ENCODE data around the gene ETNPPL. TPM values are rescaled to one million over a fixed set of nuclear protein-coding genes. Genes with fewer than 3 reads are reported as not detected.
A peak's percentile ranks its signal among the peaks of the same experiment; 100 is the strongest.

ETNPPL gene
- not detected in 2 replicates for total RNA-seq

- Histone ChIP-seq H3K79me2 (ENCODE audit: insufficient read depth, low read length) (no peaks in the 10 kb centered on the region), H3K4me3 (ENCODE audit: insufficient read depth, low read length) (peak within 1 kb of the TSS; percentile 69), H3K4me1 (ENCODE audit: insufficient read depth, low read length) (peaks cover 12% of the 10 kb centered on the region), H3K36me3 (ENCODE audit: insufficient read depth, low read length) (no peaks in the 10 kb centered on the region), H3K4me2 (ENCODE audit: insufficient read depth, low read length) (peak within 1 kb of the TSS; percentile 86), H2AFZ (ENCODE audit: low read length) (peak within 1 kb of the TSS; percentile 70), H3K27ac (ENCODE audit: low read depth, low read length) (no peak within 1 kb of the TSS), H3K9me3 (ENCODE audit: low read depth, low read length) (no peaks in the 10 kb centered on the region), H3K27me3 (ENCODE audit: insufficient read depth, low read length) (peaks cover 34% of the 10 kb centered on the region), H4K20me1 (ENCODE audit: insufficient read depth, low read length) (no peaks in the 10 kb centered on the region)
- TF ChIP-seq, protein P1, sequence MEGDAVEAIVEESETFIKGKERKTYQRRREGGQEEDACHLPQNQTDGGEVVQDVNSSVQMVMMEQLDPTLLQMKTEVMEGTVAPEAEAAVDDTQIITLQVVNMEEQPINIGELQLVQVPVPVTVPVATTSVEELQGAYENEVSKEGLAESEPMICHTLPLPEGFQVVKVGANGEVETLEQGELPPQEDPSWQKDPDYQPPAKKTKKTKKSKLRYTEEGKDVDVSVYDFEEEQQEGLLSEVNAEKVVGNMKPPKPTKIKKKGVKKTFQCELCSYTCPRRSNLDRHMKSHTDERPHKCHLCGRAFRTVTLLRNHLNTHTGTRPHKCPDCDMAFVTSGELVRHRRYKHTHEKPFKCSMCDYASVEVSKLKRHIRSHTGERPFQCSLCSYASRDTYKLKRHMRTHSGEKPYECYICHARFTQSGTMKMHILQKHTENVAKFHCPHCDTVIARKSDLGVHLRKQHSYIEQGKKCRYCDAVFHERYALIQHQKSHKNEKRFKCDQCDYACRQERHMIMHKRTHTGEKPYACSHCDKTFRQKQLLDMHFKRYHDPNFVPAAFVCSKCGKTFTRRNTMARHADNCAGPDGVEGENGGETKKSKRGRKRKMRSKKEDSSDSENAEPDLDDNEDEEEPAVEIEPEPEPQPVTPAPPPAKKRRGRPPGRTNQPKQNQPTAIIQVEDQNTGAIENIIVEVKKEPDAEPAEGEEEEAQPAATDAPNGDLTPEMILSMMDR (IDR thresholded peaks at IDR 0.05; ENCODE audit: extremely low read depth, low read depth, low read length): no peak
- DNase-seq (ENCODE audit: insufficient read length, low spot score, missing footprints): no peak
These were observed at the start of gene ETNPPL for GRCh38 chr4:108762559-108763225. TSS of gene ETNPPL (minus strand) at chr4:108763053. CDS start at chr4:108762898, 155 bp downstream.

DNA sequence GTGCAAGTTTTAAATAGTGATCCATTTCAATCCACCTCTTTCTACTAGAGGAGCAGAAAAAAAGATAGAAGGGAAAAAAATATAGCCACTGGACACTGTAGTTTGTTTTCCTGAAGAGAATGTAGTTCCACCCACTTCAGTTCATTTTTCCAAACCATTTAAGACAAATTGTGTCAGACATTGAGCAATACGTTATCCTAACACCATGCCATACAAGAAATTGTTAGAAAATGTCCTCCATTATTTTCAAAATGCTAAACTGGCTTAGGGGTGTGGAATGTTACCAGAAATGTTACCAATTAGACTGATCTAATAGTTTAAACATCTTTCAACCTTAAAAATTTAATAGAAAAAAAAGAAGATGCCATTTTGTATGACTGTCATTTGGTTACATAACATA, 48.6 kb upstream of the ETNPPL start:
- H3K9me3 ChIP-seq (ENCODE audit: low read depth, low read length): no peaks in the 10 kb centered on the region
- TF ChIP-seq, protein P1 (IDR thresholded peaks at IDR 0.05; ENCODE audit: extremely low read depth, low read depth, low read length): no peak
- no peak overlapping the region for H2AFZ ChIP-seq (ENCODE audit: low read length)
- no peaks in the 10 kb centered on the region for H3K4me1 ChIP-seq (ENCODE audit: insufficient read depth, low read length)
- H4K20me1 ChIP-seq (ENCODE audit: insufficient read depth, low read length): no peaks in the 10 kb centered on the region
- peaks cover 3% of the 10 kb centered on the region for H3K27me3 ChIP-seq (ENCODE audit: insufficient read depth, low read length)
- H3K36me3 ChIP-seq (ENCODE audit: insufficient read depth, low read length): no peaks in the 10 kb centered on the region
- no peaks in the 10 kb centered on the region for H3K79me2 ChIP-seq (ENCODE audit: insufficient read depth, low read length)
- H3K4me3 ChIP-seq (ENCODE audit: insufficient read depth, low read length): no peak overlapping the region
- H3K27ac ChIP-seq (ENCODE audit: low read depth, low read length): no peak overlapping the region
- no peak for DNase-seq (ENCODE audit: insufficient read length, low spot score, missing footprints)
- no peak overlapping the region for H3K4me2 ChIP-seq (ENCODE audit: insufficient read depth, low read length)

DNA sequence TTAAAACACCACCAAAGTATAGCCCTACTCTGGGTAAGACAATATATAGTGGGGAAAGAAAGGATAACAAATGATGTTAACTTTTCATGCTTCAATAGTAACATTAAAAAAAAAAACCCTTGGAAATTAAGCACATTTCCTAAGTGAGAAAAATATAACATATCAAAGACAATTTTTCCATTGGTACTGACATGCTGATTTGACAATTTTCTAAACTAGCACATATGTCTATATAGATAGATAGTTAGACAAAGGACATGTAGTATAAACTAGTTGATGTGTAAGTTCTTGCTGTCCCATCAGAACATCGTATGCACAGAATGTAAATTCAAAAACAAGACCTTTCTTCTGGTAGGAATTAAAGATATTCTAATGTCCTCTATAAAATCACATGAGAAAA, 47.2 kb upstream of the ETNPPL start:
- DNase-seq (ENCODE audit: insufficient read length, low spot score, missing footprints): no peak
- Histone ChIP-seq H3K9me3 (ENCODE audit: low read depth, low read length) (no peaks in the 10 kb centered on the region), H3K4me1 (ENCODE audit: insufficient read depth, low read length) (no peaks in the 10 kb centered on the region), H4K20me1 (ENCODE audit: insufficient read depth, low read length) (no peaks in the 10 kb centered on the region), H3K27me3 (ENCODE audit: insufficient read depth, low read length) (peaks cover 3% of the 10 kb centered on the region), H3K79me2 (ENCODE audit: insufficient read depth, low read length) (no peaks in the 10 kb centered on the region), H3K27ac (ENCODE audit: low read depth, low read length) (no peak overlapping the region), H2AFZ (ENCODE audit: low read length) (no peak overlapping the region), H3K4me2 (ENCODE audit: insufficient read depth, low read length) (no peak overlapping the region), H3K36me3 (ENCODE audit: insufficient read depth, low read length) (no peaks in the 10 kb centered on the region), H3K4me3 (ENCODE audit: insufficient read depth, low read length) (no peak overlapping the region)
- TF ChIP-seq, protein P1 (IDR thresholded peaks at IDR 0.05; ENCODE audit: extremely low read depth, low read depth, low read length): no peak

DNA sequence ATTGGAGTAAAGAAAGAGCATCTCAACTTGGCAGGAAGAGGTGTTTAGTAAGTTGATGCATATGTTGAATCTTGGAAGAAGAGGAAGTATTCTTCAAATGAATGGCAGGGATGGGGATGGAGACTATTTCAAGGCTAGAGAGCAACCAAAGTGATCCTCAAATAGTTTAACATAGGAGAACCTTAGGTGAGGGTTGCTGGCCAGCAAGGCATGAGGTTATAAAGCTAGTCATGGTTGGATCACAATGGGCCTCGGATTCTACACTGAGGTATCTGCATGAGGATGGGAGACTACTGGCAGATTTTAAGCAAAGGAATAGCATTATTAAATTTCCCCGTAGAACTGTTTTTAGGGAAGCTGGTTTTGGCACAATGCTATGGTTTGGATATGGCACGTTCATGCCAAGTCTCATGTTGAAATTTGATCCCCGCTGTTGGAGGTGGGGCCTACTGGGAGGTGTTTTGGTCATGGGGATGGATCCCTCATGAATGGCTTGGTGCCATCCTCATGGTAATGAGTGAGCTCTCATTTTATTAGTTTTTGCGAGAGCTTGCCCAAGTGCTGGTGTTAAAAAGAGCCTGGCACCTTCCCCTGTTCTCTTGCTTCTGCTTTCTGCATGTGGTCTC, 41.9 kb upstream of the ETNPPL start:
- no peak overlapping the region for H3K4me2 ChIP-seq (ENCODE audit: insufficient read depth, low read length)
- H3K9me3 ChIP-seq (ENCODE audit: low read depth, low read length): no peaks in the 10 kb centered on the region
- no peak overlapping the region for H3K4me3 ChIP-seq (ENCODE audit: insufficient read depth, low read length)
- H3K27ac ChIP-seq (ENCODE audit: low read depth, low read length): no peak overlapping the region
- H3K27me3 ChIP-seq (ENCODE audit: insufficient read depth, low read length): no peaks in the 10 kb centered on the region
- TF ChIP-seq, protein P1 (IDR thresholded peaks at IDR 0.05; ENCODE audit: extremely low read depth, low read depth, low read length): no peak
- H2AFZ ChIP-seq (ENCODE audit: low read length): no peak overlapping the region
- no peaks in the 10 kb centered on the region for H4K20me1 ChIP-seq (ENCODE audit: insufficient read depth, low read length)
- H3K36me3 ChIP-seq (ENCODE audit: insufficient read depth, low read length): no peaks in the 10 kb centered on the region
- no peak for DNase-seq (ENCODE audit: insufficient read length, low spot score, missing footprints)
- H3K4me1 ChIP-seq (ENCODE audit: insufficient read depth, low read length): no peaks in the 10 kb centered on the region
- H3K79me2 ChIP-seq (ENCODE audit: insufficient read depth, low read length): no peaks in the 10 kb centered on the region

Measured in osteoblast (primary cell).